Thoracic aorta (tissue), 2 donors: ENCODE measurements around the gene ZBED4. TPM values are rescaled to one million over a fixed set of nuclear protein-coding genes. Genes with fewer than 3 reads are reported as not detected.

Experiments
- ATAC-seq: fragments of 150-250 bp; one replicate; pipeline ENCODE4 v1.8.0; 2017; ENCODE audit warnings: low read depth; ENCODE audit not compliant: insufficient number of reproducible peaks, low FRiP score
- DNase-seq: peaks from one replicate; pipeline ENCODE4 v3.0.0-alpha.2; 2020; ENCODE audit warnings: low spot score
- H3K27ac ChIP-seq, 2 donors: fragments of 200-600 bp; sonication (generic); 1 replicate in 1 of 2; 2 replicates in 1 of 2; pipeline ENCODE4 v1.5.1; 2016; ENCODE audit warnings: mild to moderate bottlenecking in 2 of 2, moderate library complexity in 2 of 2
- H3K27me3 ChIP-seq: fragments of 200-600 bp; sonication (generic); replicated peaks from 2 replicates; pipeline ENCODE4 v1.6.0; 2016; ENCODE audit warnings: mild to moderate bottlenecking; ENCODE audit not compliant: insufficient read depth
- H3K36me3 ChIP-seq: fragments of 200-600 bp; sonication (generic); one replicate; pipeline ENCODE4 v1.5.1; 2016
- H3K4me1 ChIP-seq, 2 donors: fragments of 200-600 bp; sonication (generic); 1 replicate in 1 of 2; 2 replicates in 1 of 2; pipeline versions ENCODE4 v1.5.1 to v1.6.0; 2016; ENCODE audit warnings: low read depth in 2 of 2, mild to moderate bottlenecking in 1 of 2; ENCODE audit not compliant: control insufficient read depth in 1 of 2
- H3K4me3 ChIP-seq: fragments of 200-600 bp; sonication (generic); 2 replicates; pipeline ENCODE4 v1.5.1; 2016; ENCODE audit warnings: mild to moderate bottlenecking
- H3K9me3 ChIP-seq: fragments of 200-600 bp; sonication (generic); 2 replicates; pipeline ENCODE4 v1.5.1; 2016
- CTCF ChIP-seq: fragments of 200-600 bp; sonication (generic); IDR thresholded peaks from one replicate; pipeline ENCODE4 v1.5.1; 2019; ENCODE audit warnings: antibody characterized with exemption
- total RNA-seq, 2 donors: library from RNA; depleted of rRNA; stranded (reverse); fragments of >200 nt; gene quantifications; one replicate each; pipeline versions ENCODE4 v1.1.0 to v1.2.3, GENCODE V29; 2016

Gene ZBED4
- total RNA-seq, 2 donors from 2014 or later: 9.2 to 15.1 TPM

DNA sequence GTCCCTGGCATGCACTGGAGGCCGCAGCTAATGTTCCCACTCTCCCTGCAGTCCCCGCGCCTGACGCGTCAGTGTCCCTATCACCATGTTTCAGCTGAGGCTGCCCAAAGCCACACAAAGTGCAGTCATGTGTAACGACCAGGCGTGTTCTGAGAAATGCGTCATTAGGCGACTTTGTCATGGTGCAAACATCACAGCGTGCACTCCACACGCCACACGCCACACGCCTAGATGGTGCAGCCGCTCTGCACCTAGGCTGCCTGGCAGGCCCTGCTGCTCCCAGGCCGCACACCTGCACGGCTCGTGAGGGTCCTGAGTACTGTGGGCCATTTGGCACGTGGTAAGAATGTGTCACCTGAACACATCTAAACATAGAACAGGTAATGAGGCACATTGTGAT lies 67.2 kb downstream of the ZBED4 start:
- Histone ChIP-seq H3K27ac (no peak overlapping the region), H3K9me3 (no peaks in the 10 kb centered on the region), H3K4me1 (peaks cover 9 to 25% of the 10 kb centered on the region in 2 donors), H3K4me3 (no peak overlapping the region), H3K27me3 (no peaks in the 10 kb centered on the region), H3K36me3 (peaks cover 12% of the 10 kb centered on the region)
- no peak for TF ChIP-seq CTCF
- DNase-seq (no peak), ATAC-seq (no peak)

DNA sequence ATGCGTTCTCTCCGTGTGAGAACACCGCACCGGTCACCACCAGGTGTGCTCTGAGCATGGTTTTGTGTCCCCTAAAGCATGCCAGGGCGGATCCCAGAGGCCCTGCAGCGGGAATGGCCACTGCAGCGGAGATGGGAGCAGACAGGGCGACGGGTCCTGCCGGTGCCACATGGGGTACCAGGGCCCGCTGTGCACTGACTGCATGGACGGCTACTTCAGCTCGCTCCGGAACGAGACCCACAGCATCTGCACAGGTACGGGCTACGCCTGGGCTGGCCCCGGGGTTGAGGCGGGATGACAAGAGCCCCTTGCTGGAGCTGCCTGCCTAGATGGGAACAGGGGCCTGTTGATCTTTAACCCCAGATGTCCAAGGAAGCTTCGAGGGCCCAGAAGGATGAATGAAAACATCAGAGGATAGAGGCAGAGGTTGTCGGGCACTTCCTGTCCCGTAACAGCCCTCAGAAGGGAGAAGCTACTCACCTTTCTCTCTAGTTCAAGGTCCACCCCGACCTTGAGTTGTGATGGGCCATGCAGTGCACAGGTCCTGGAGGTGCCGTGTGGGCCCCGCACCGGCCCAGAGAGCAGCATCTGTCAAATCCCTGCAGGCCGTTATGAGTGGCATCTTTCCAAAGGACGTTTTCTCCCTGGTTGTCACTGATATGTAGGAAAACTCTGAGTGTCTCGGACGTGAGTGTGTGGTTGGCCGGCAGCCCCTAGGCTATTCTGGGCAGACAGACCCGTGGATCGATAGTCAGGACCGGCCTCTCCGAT lies 68.0 kb downstream of the ZBED4 start:
- TF ChIP-seq CTCF: no peak
- H3K27ac ChIP-seq: no peak overlapping the region
- peaks cover 9 to 25% of the 10 kb centered on the region in 2 donors for H3K4me1 ChIP-seq
- no peaks in the 10 kb centered on the region for H3K27me3 ChIP-seq
- H3K9me3 ChIP-seq: no peaks in the 10 kb centered on the region
- DNase-seq: no peak
- H3K36me3 ChIP-seq: peaks cover 12% of the 10 kb centered on the region
- H3K4me3 ChIP-seq: no peak overlapping the region
- ATAC-seq: no peak

GRCh38 chr22:49922484-49922883 lies 68.8 kb downstream of the ZBED4 start:
- H3K4me3 ChIP-seq: no peak overlapping the region
- H3K27ac ChIP-seq: no peak overlapping the region
- no peaks in the 10 kb centered on the region for H3K9me3 ChIP-seq
- H3K36me3 ChIP-seq: peaks cover 12% of the 10 kb centered on the region
- TF ChIP-seq CTCF: no peak
- no peak for DNase-seq
- peaks cover 6 to 17% of the 10 kb centered on the region in 2 donors for H3K4me1 ChIP-seq
- ATAC-seq: no peak
- no peaks in the 10 kb centered on the region for H3K27me3 ChIP-seq

- no peak for ATAC-seq
- no peak for DNase-seq
- Histone ChIP-seq H3K27ac (no peak overlapping the region), H3K27me3 (no peaks in the 10 kb centered on the region), H3K9me3 (no peaks in the 10 kb centered on the region), H3K36me3 (peaks cover 12% of the 10 kb centered on the region), H3K4me3 (no peak overlapping the region), H3K4me1 (peaks cover 6 to 13% of the 10 kb centered on the region in 2 donors)
- TF ChIP-seq CTCF: no peak
These were observed 69.3 kb downstream of the ZBED4 start for GRCh38 chr22:49922926-49923325.

GRCh38 chr22:49923445-49923844 lies 69.8 kb downstream of the ZBED4 start:
- no peak overlapping the region for H3K4me3 ChIP-seq
- H3K36me3 ChIP-seq: peaks cover 12% of the 10 kb centered on the region
- H3K9me3 ChIP-seq: no peaks in the 10 kb centered on the region
- no peaks in the 10 kb centered on the region for H3K27me3 ChIP-seq
- H3K4me1 ChIP-seq: peaks cover 6 to 13% of the 10 kb centered on the region in 2 donors
- DNase-seq: no peak
- no peak overlapping the region for H3K27ac ChIP-seq
- no peak for ATAC-seq
- no peak for TF ChIP-seq CTCF
